Osteoblast (primary cell): ENCODE measurements around the gene RFX1. TPM values are rescaled to one million over a fixed set of nuclear protein-coding genes. Genes with fewer than 3 reads are reported as not detected.
A peak's percentile ranks its signal among the peaks of the same experiment; 100 is the strongest.

ENCODE experiments used
- DNase-seq: peaks from one replicate; pipeline ENCODE4 v3.0.0; 2011; ENCODE audit warnings: low spot score, mixed read lengths; ENCODE audit not compliant: insufficient read length; ENCODE audit errors: missing footprints
- H2AFZ ChIP-seq: 2 replicates; pipeline ENCODE4 v1.6.0; 2011; ENCODE audit warnings: mild to moderate bottlenecking, low read length
- H3K27ac ChIP-seq: 2 replicates; pipeline ENCODE4 v1.5.1; 2011; ENCODE audit warnings: mild to moderate bottlenecking, low read depth, low read length, moderate library complexity
- H3K27me3 ChIP-seq: 2 replicates; pipeline ENCODE4 v1.6.0; 2012; ENCODE audit warnings: mild to moderate bottlenecking, control low read depth, inconsistent platforms, low read length, moderate library complexity; ENCODE audit not compliant: insufficient read depth
- H3K36me3 ChIP-seq: 2 replicates; pipeline ENCODE4 v1.5.1; 2011; ENCODE audit warnings: mild to moderate bottlenecking, low read length, control low read depth, moderate library complexity; ENCODE audit not compliant: insufficient read depth
- H3K4me1 ChIP-seq: 2 replicates; pipeline ENCODE4 v1.5.1; 2011; ENCODE audit warnings: mild to moderate bottlenecking, low read length, control low read depth, moderate library complexity; ENCODE audit not compliant: insufficient read depth
- H3K4me2 ChIP-seq: 2 replicates; pipeline ENCODE4 v1.6.0; 2011; ENCODE audit warnings: mild to moderate bottlenecking, low read length; ENCODE audit not compliant: insufficient read depth
- H3K4me3 ChIP-seq: fragments of 200-600 bp; sonication (generic); 3 replicates; pipeline ENCODE4 v1.5.1; 2012; ENCODE audit warnings: mild to moderate bottlenecking, low read length, inconsistent platforms; ENCODE audit not compliant: insufficient read depth
- H3K79me2 ChIP-seq: 2 replicates; pipeline ENCODE4 v1.6.0; 2012; ENCODE audit warnings: mild to moderate bottlenecking, low read length, control low read depth, inconsistent platforms; ENCODE audit not compliant: insufficient read depth
- H3K9me3 ChIP-seq: 2 replicates; pipeline ENCODE4 v1.5.1; 2011; ENCODE audit warnings: low read depth, low read length, control low read depth
- H4K20me1 ChIP-seq: 2 replicates; pipeline ENCODE4 v1.6.0; 2012; ENCODE audit warnings: mild to moderate bottlenecking, low read length, control low read depth; ENCODE audit not compliant: insufficient read depth
- CTCF ChIP-seq: IDR thresholded peaks from 2 replicates; pipeline ENCODE4 v1.5.1; 2011; ENCODE audit warnings: mild to moderate bottlenecking, low read depth, low read length, moderate library complexity; ENCODE audit errors: extremely low read depth
- total RNA-seq: library from RNA; depleted of rRNA; stranded (reverse); fragments of >200 nt; gene quantifications from 2 replicates; pipeline ENCODE4 v1.2.3, GENCODE V29; 2012

RFX1 gene
- total RNA-seq, 1 donor, result 2.5 TPM

- no peak for TF ChIP-seq CTCF
These were observed 76.2 kb downstream of the RFX1 start for GRCh38 chr19:13929956-13930355.

GRCh38 chr19:13929340-13929739 is 76.8 kb downstream of the RFX1 start:
- no peak for TF ChIP-seq CTCF
- H3K4me1 ChIP-seq, result no peaks in the 10 kb centered on the region

More at GRCh38 chr19:13929956-13930355, 76.2 kb downstream of the RFX1 start:
- Histone ChIP-seq H3K27me3 (no peaks in the 10 kb centered on the region), H3K79me2 (no peaks in the 10 kb centered on the region), H3K27ac (no peak overlapping the region), H3K9me3 (no peaks in the 10 kb centered on the region), H4K20me1 (no peaks in the 10 kb centered on the region), H3K4me2 (no peak overlapping the region), H3K4me1 (no peaks in the 10 kb centered on the region), H3K4me3 (no peak overlapping the region), H3K36me3 (peaks cover 27% of the 10 kb centered on the region), H2AFZ (no peak overlapping the region)
- no peak for DNase-seq

GRCh38 chr19:13926715-13927114 is 79.4 kb downstream of the RFX1 start:
- no peaks in the 10 kb centered on the region for H4K20me1 ChIP-seq
- no peak overlapping the region for H3K27ac ChIP-seq
- peaks cover 45% of the 10 kb centered on the region for H3K36me3 ChIP-seq
- no peaks in the 10 kb centered on the region for H3K79me2 ChIP-seq
- no peak overlapping the region for H3K4me3 ChIP-seq
- H3K9me3 ChIP-seq, result no peaks in the 10 kb centered on the region
- H3K4me2 ChIP-seq, result no peak overlapping the region
- no peaks in the 10 kb centered on the region for H3K27me3 ChIP-seq
- H3K4me1 ChIP-seq, result no peaks in the 10 kb centered on the region
- DNase-seq, result peak; percentile 78
- no peak for TF ChIP-seq CTCF
- no peak overlapping the region for H2AFZ ChIP-seq

More at GRCh38 chr19:13929340-13929739, 76.8 kb downstream of the RFX1 start:
- peak; percentile 90 for DNase-seq
- no peak overlapping the region for H3K4me2 ChIP-seq
- peaks cover 30% of the 10 kb centered on the region for H3K36me3 ChIP-seq
- no peak overlapping the region for H3K4me3 ChIP-seq
- H4K20me1 ChIP-seq, result no peaks in the 10 kb centered on the region
- no peaks in the 10 kb centered on the region for H3K9me3 ChIP-seq
- no peaks in the 10 kb centered on the region for H3K79me2 ChIP-seq
- H3K27ac ChIP-seq, result no peak overlapping the region
- no peak overlapping the region for H2AFZ ChIP-seq
- no peaks in the 10 kb centered on the region for H3K27me3 ChIP-seq

GRCh38 chr19:13926010-13926409 is 80.1 kb downstream of the RFX1 start:
- no peak for TF ChIP-seq CTCF
- no peak overlapping the region for H3K4me2 ChIP-seq

More at GRCh38 chr19:13926010-13926409, 80.1 kb downstream of the RFX1 start:
- Histone ChIP-seq H3K4me1 (no peaks in the 10 kb centered on the region), H3K27ac (no peak overlapping the region), H3K9me3 (no peaks in the 10 kb centered on the region), H3K36me3 (peaks cover 46% of the 10 kb centered on the region), H4K20me1 (no peaks in the 10 kb centered on the region), H3K27me3 (no peaks in the 10 kb centered on the region), H3K79me2 (no peaks in the 10 kb centered on the region), H2AFZ (no peak overlapping the region), H3K4me3 (no peak overlapping the region)
- DNase-seq, result peak; percentile 74
